ENCODE results near the gene NUDT3.

Gene NUDT3

DNA sequence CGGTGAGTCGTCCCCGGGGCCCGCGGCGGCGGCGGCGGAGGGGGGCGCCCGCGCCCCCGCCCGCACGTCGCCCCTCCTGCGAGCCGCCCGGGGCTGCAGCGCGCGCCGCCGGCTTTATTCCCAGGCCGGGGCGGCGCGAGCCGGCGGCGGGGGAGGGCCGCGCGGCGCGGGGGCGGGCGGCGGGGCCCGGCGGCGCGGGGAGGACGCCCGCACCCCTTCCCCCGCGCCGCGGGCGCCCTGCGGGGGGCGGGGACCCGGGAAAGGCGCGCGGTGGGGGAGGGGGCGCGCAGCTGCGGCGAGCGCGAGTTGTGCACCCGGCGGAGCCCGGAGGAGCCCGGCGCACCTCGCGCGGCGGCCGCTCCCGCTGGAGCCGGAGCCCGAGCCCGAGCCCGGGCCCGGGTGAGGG is 155.2 kb downstream of the NUDT3 start:
- peak; percentile 68 for DNase-seq

DNA sequence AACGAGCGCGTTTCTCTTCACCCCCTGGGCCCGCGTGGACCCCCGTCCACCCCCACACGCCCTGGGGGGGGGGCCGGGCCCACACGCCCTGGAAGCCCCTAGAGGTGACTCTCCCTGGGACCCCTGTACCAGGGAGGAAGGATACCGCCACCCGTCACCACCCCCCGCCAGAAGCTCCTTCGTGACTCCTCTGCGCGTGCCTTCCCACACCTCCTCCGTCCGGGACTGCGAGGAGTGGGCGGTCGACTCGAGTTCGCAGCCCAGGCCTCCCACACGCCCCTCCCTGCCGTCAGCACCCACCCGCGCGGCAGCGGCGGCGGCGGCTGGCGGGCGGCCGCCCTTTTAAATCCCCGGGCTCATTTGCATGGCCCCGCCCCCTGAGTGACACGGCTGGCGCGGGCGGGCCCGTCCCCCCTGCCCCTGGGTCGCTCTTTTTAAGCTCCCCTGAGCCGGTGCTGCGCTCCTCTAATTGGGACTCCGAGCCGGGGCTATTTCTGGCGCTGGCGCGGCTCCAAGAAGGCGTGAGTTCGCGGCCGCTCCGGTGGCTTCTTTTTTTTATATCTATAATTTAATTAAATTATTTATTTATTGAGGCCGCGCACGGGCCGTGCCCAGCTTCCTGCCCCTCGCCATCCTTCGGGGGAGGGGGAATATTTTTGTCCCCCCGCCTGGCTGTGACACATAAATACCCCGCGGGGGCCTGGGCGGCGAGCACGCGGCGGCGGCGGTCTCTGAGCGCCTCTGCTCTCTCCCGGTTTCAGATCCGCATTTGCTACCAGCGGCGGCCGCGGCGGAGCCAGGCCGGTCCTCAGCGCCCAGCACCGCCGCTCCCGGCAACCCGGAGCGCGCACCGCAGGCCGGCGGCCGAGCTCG is 155.8 kb downstream of the NUDT3 start, which contains the start of gene HMGA1:
Gene HMGA1 (plus strand): TSS at position 431 of the 873 bp plus-strand sequence. CDS start 3,908 bp downstream, outside the sequence.
- DNase-seq, result peak; percentile 95

DNA sequence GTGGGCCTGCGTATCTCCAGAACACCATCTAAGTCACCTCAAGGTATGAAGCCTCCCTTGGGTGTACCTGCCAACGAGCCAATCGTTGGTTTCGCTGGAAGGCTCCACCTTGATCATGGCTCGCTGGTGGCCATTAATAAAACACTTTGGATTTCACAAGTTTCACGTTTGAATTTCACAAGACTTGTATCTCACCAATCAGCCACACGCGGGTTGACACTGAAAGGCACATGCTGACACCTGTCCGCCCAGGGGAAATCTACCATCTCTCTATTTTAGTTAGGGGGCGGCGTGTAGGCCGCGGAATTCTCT is 156.4 kb downstream of the NUDT3 start:
- DNase-seq, result peak; percentile 77

DNA sequence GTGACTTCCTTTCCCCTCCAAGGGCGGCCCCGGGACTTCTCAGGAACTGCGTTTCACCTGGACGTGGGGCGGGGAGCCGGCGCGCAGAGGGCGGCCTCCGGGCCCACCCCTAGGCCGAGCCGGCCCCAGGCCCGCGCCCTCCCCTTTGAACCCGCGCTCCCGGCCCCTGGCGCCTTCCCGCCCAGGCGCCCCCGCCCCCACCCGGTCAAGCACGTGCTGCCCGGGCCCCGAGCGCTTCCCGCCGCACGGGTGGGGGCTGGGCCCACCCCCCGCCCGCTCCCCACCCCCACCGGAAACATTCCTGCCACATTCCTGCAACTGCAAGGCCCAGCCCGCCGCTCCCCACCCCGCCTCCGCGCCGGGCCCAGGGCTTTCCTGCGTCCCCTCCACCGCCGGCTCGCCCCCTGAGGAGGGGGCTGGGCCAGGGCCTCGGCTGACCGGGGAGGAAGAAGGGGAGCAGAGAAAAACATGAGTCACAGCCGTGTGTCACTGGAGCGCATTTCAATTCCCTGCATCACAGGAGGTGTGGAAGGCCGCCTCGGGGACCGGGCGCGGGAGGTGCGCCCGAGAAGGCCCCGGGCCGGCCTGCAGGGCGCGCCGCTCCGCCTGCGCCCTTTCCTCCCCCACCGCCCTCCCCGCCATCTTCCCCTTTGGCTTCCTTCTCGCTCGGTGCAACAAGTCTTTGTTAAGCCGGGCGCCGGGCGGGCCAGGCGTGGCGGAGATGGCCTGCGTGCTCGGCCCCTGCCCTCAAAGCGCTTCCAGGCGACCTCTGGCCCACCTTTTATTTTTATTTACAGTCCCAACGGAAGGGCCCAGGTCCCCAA is 156.9 kb downstream of the NUDT3 start:
- peak; percentile 86 for DNase-seq

DNA sequence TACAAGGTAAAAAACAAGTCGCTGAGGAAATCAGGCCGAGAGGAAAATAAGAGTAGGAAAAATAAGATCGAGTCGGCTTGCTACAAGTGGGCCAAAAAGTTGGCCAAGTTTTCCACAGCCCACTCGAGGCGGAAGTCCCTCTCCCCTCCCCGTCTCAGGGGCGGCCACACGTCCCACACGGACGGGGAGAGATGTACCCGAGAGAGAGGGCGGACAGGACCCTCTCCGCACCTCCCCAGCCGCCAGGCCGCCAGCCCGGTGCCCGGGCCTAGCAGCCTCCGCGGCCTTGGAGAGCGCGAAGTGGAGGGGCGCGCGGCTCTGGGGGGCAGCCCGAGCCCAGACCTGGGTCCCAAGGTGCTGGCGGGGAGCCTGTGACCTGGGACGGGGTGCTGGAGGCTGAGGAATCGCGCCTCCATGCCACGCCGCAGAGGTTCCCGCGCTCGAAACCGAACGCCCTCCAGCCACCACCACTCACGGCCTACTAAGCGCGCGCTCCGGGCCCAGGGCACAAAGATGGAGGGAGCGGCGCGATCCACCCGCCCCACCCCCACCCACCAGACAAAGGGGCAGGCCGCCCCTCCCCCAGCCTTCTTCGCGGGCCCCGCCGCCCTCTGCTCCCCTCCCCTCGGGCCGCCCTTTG is 157.7 kb downstream of the NUDT3 start:
- no peak for DNase-seq

DNA sequence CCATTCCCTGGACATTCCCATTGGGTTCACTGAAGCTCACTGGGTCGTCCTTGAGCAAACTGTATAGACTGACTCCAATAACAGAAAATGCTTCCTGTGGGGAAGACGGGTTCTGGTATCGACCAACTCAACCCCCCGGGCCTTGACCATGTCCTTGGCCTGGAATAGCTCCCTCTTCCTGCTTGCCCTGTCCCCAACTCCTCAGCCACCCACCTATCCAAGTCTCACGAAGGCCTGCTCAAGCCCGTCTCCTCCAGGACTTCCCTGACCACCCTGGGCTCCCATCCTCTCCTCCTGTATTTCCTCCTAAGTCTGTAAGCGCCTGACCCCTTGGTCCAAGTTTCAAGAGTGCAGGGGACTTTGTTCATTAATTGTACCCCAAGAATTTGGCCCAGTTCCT is 158.6 kb downstream of the NUDT3 start:
- DNase-seq, result no peak

DNA sequence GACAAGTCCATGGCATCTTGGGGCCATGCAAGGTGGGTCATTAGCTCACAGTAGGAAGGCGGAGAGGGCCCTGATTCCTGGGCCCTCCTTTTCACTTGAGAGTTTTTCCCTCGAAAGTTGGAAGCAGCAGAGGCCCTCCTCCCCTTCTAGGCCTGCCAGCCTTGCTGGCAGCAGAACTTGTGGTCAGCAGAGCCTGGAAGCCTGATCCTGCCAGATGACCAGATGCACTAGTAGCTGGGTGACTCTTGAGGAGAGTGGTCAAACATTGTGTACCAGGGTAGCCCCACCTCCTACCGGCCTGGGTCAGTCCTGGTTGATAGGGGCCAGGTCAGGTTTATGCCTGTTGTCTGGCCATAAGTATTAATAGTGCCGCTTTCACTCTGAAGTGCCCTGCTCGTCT is 159.6 kb downstream of the NUDT3 start:
- no peak for DNase-seq

DNA sequence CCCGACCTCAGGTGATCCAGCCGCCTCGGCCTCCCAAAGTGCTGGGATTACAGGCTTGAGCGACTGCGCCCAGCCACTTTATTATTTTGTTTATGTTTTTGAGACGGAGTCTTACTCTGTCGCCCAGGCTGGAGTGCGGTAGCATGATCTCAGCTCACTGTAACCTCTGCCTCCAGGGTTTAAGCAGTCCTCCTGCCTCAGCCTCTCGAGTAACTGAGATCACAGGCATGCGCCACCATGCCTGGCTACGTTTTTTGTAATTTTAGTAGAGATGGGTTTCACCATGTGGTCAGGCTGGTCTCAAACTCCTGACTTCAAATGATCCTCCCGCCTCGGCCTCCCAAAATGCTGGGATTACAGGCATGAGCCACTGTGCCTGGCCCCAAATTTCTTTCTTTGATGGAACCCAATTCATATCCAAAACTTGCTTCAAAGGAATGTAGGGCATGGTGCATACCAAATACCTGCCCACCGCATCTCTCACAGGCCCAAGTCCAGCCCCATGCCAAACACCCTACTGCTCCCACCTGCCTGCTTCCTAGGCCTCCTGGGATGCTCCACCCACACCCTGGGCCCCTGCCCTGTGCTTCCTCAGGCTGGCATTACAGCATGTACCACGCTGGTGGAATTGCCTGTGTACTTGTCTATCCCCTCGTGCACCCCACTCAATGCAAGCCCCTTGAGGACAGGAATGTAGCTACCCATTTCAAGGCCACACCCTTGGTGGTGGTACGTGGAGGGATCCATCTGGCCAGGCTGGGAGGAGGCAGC is 160.7 kb downstream of the NUDT3 start:
- DNase-seq, result no peak

DNA sequence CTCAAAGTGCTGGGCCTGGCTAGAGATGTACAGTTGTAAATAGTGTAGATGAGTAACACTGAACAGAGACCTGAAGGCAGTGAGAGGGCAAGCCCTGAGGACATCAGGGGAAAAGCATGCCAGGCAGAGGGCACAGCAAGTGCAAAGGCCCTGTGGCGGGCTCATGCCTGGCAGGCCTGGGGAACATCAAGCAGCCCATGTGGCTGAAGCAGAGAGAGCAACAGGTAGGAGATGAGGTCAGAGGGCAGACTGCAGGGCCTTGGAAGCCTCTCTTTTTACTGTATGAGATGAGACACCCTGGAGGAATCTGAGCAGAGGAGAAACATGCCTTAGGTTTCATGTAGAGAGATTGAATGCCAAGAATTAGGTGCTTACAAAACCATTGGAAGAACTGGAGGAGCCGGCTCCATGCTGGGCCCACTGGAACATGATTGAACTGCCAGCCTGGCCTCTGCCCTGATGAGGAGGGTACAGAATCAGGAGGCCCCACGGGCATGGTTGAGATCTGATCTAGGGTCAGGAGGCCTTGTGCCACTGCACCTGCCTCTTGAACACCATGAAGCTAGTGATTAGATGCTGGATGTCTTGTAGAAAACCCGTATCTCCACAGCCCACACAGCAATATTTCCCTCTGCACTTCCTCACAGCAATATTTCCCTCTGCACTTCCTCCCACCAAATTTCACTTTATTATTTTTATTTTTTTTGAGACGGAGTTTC is 161.7 kb downstream of the NUDT3 start:
- no peak for DNase-seq

DNA sequence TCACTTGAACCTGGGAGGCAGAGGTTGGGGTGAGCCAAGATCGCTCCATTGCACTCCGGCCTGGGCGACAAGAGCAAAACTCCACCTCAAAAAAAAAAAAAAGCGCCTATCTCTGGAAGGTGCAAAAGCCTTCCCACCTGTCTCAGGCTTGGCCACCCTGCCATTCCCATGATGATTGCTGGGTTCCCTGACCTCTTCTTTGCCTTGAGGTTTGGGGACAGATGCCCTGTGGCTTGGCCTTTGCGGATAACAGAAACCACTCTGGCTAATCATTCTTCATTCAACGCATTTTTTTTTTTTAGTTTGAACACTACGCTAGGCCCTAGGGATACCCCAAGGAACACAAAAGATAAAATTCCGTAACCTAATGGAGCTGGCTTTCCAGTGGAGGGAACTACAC is 162.6 kb downstream of the NUDT3 start:
- DNase-seq, result no peak

All from DMS53 (cell line).